Keratinocyte (primary cell): ENCODE data around the gene CPEB4. TPM values are rescaled to one million over a fixed set of nuclear protein-coding genes. Genes with fewer than 3 reads are reported as not detected.

Experiments
- DNase-seq: peaks from one replicate; pipeline ENCODE4 v3.0.0-alpha.2; 2011; ENCODE audit warnings: low read depth, missing footprints, low spot score
- FAIRE-seq: peaks from 2 replicates; lab custom pipeline; 2011; peaks lifted over from hg19 to GRCh38; lab: Jason Lieb, UNC
- H2AFZ ChIP-seq: 2 replicates; pipeline ENCODE4 v1.6.0; 2012; ENCODE audit warnings: low read length, control low read depth, inconsistent platforms; ENCODE audit not compliant: control insufficient read depth
- H3K27ac ChIP-seq: 2 replicates; pipeline ENCODE4 v1.5.1; 2011; ENCODE audit warnings: low read length; ENCODE audit not compliant: control insufficient read depth, insufficient read depth
- H3K27me3 ChIP-seq: 3 replicates; pipeline ENCODE4 v1.6.0; 2011; ENCODE audit warnings: low read length; ENCODE audit not compliant: control insufficient read depth, insufficient read depth; ENCODE audit errors: extremely low read depth
- H3K36me3 ChIP-seq, 2 experiments: 2 replicates in 1 of 2; 3 replicates in 1 of 2; pipeline ENCODE4 v1.5.1; 2011; ENCODE audit warnings: low read length in 2 of 2, mild to moderate bottlenecking in 1 of 2; ENCODE audit not compliant: control insufficient read depth in 2 of 2, insufficient read depth in 2 of 2; ENCODE audit errors: extremely low read depth in 1 of 2
- H3K4me1 ChIP-seq: 3 replicates; pipeline ENCODE4 v1.5.1; 2011; ENCODE audit warnings: low read length; ENCODE audit not compliant: control insufficient read depth, insufficient read depth; ENCODE audit errors: extremely low read depth
- H3K4me2 ChIP-seq: 3 replicates; pipeline ENCODE4 v1.6.0; 2011; ENCODE audit warnings: low read depth, low read length; ENCODE audit not compliant: control insufficient read depth, insufficient read depth; ENCODE audit errors: extremely low read depth
- H3K4me3 ChIP-seq, 3 experiments: fragments of 200-600 bp in 1 of 3; sonication (generic) in 1 of 3; 2 replicates in 2 of 3; 3 replicates in 1 of 3; pipeline ENCODE4 v1.5.1; 2011 to 2016; ENCODE audit warnings: low read length in 3 of 3, mild to moderate bottlenecking in 3 of 3, control low read depth in 2 of 3, inconsistent platforms in 1 of 3, low read depth in 1 of 3, mixed read lengths in 1 of 3, mixed run types in 1 of 3, moderate library complexity in 1 of 3; ENCODE audit not compliant: control insufficient read depth in 2 of 3, insufficient read depth in 2 of 3; ENCODE audit errors: extremely low read depth in 1 of 3
- H3K79me2 ChIP-seq: 2 replicates; pipeline ENCODE4 v1.6.0; 2012; ENCODE audit warnings: low read length; ENCODE audit not compliant: control insufficient read depth, insufficient read depth
- H3K9ac ChIP-seq: 3 replicates; pipeline ENCODE4 v1.6.0; 2011; ENCODE audit warnings: low read length; ENCODE audit not compliant: control insufficient read depth, insufficient read depth; ENCODE audit errors: extremely low read depth
- H3K9me1 ChIP-seq: 3 replicates; pipeline ENCODE4 v1.6.0; 2011; ENCODE audit warnings: low read length; ENCODE audit not compliant: control insufficient read depth, insufficient read depth; ENCODE audit errors: extremely low read depth
- H3K9me3 ChIP-seq: 2 replicates; pipeline ENCODE4 v1.5.1; 2012; ENCODE audit warnings: low read depth, low read length; ENCODE audit not compliant: control insufficient read depth
- H4K20me1 ChIP-seq: 3 replicates; pipeline ENCODE4 v1.6.0; 2011; ENCODE audit warnings: low read length; ENCODE audit not compliant: control insufficient read depth, insufficient read depth; ENCODE audit errors: extremely low read depth
- EZH2 ChIP-seq: IDR thresholded peaks from one replicate; pipeline ENCODE4 v1.6.1; 2012; ENCODE audit warnings: inconsistent platforms, mild to moderate bottlenecking, low read length, moderate library complexity
- dilution Hi-C: fragments of 300-500 bp; cut with MboI; formaldehyde crosslinking; loops from one replicate; pipeline ENCODE4 v1.7.0; 2020; ENCODE audit warnings: low sequenced_read_pairs; ENCODE audit not compliant: extremely low pct_ligation_motif_present
- polyA plus RNA-seq, 5 experiments: library from polyadenylated mRNA; depleted of rRNA in 3 of 5; stranded (reverse) in 3 of 5; stranded (forward) in 1 of 5; unstranded in 1 of 5; fragments of >200 nt; gene quantifications; 1 replicate in 1 of 5; 2 replicates in 3 of 5; 3 replicates in 1 of 5; pipeline versions ENCODE4 v1.2.1 to v1.2.3, GENCODE V29; 2011 to 2012; ENCODE audit warnings: missing spikeins in 2 of 5, low read depth in 1 of 5, low replicate concordance in 1 of 5
- TF ChIP-seq, protein P1 (sequence below), 3 experiments: IDR thresholded peaks in 1 of 3; conservative IDR thresholded peaks in 1 of 3; optimal IDR thresholded peaks in 1 of 3; 2 replicates in 2 of 3; 3 replicates in 1 of 3; pipeline versions ENCODE3 to v1.5.1; 2011; ENCODE audit warnings: low read length in 3 of 3, mild to moderate bottlenecking in 3 of 3, moderate library complexity in 2 of 3, control low read depth in 1 of 3, inconsistent platforms in 1 of 3; ENCODE audit not compliant: insufficient read depth in 2 of 3; ENCODE audit errors: extremely low read depth in 1 of 3

Gene CPEB4
- polyA plus RNA-seq, 1 donor (not counting 4 experiments of a cell fraction or from before 2014, with no cell fraction given) = 13.8 TPM

DNA sequence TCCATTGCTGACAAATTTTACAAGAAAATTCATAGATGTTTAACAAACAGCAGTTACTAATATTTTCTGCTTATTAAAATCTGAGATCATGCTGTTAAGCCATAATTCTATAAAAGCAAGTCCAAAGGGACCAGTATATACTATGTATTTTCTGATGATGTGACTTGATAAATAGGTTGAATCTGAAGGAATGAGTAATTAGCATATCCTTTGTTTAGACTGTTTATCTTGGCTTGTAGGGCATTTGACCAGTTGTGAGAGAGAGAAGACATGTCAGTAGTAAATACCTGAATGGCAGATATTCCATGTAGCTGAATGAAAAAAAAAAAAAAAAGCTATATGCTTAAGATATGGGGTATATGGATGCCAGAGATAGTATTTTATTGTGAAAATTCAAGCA is 14.6 kb downstream of the CPEB4 start:
- Histone ChIP-seq H4K20me1 (no peaks in the 10 kb centered on the region), H3K27me3 (no peaks in the 10 kb centered on the region), H3K9me1 (no peaks in the 10 kb centered on the region), H3K4me1 (no peaks in the 10 kb centered on the region), H3K9me3 (no peaks in the 10 kb centered on the region), H2AFZ (no peak overlapping the region), H3K4me3 (no peak overlapping the region), H3K36me3 (no peaks in the 10 kb centered on the region), H3K79me2 (peaks cover 3% of the 10 kb centered on the region), H3K4me2 (no peak overlapping the region), H3K27ac (no peak overlapping the region), H3K9ac (no peak overlapping the region)
- DNase-seq (no peak), FAIRE-seq (no peak)
- dilution Hi-C loops = no loop called here
- TF ChIP-seq, protein P1, sequence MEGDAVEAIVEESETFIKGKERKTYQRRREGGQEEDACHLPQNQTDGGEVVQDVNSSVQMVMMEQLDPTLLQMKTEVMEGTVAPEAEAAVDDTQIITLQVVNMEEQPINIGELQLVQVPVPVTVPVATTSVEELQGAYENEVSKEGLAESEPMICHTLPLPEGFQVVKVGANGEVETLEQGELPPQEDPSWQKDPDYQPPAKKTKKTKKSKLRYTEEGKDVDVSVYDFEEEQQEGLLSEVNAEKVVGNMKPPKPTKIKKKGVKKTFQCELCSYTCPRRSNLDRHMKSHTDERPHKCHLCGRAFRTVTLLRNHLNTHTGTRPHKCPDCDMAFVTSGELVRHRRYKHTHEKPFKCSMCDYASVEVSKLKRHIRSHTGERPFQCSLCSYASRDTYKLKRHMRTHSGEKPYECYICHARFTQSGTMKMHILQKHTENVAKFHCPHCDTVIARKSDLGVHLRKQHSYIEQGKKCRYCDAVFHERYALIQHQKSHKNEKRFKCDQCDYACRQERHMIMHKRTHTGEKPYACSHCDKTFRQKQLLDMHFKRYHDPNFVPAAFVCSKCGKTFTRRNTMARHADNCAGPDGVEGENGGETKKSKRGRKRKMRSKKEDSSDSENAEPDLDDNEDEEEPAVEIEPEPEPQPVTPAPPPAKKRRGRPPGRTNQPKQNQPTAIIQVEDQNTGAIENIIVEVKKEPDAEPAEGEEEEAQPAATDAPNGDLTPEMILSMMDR (optimal IDR thresholded peaks at IDR 0.05 in 1 of 3, IDR thresholded peaks at IDR 0.05 in 1 of 3, conservative IDR thresholded peaks at IDR 0.05 in 1 of 3; ENCODE audit: extremely low read depth in 1 of 3, insufficient read depth in 2 of 3, low read length in 3 of 3) = no peak
- TF ChIP-seq EZH2 = no peak

DNA sequence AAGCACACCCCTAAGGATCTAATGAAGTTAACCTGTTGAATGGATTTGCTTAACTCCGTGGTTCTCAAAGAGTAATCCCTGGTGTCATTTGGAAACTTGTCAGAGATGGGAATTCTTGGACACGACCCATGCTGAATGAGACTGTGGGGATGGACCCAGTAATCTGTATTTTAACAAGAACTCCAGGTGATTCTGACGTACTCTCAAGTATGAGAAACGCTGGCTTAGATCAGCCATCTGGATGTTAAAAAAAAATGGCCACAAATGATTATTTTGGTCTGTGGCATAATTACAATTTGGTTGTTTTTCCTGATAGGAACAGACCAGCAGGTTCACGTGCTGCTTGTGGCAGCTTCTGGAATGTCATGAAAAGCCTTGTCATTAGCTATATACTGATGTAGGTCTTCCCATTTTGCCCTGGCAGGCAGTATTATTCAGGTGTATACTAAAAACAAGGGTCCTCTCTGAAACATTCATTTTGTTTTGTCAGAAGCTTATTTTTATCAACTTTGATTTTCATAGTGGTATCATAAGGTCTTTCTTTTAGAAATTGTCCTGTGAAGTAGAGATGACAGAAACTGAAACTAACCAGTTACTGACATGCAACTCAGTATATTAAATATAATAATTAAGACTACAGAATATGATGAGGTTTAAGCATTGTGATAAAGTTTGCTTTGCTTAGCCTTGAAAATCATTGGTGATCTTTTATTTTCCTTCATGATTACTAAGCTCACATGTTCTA is 15.4 kb downstream of the CPEB4 start:
- H3K4me3 ChIP-seq = no peak overlapping the region
- no peaks in the 10 kb centered on the region for H3K27me3 ChIP-seq
- TF ChIP-seq EZH2 = no peak
- TF ChIP-seq, protein P1 (optimal IDR thresholded peaks at IDR 0.05 in 1 of 3, IDR thresholded peaks at IDR 0.05 in 1 of 3, conservative IDR thresholded peaks at IDR 0.05 in 1 of 3; ENCODE audit: extremely low read depth in 1 of 3, insufficient read depth in 2 of 3, low read length in 3 of 3) = no peak
- H3K27ac ChIP-seq = no peak overlapping the region
- no peaks in the 10 kb centered on the region for H4K20me1 ChIP-seq
- H3K9me1 ChIP-seq = no peaks in the 10 kb centered on the region
- H3K36me3 ChIP-seq = no peaks in the 10 kb centered on the region
- no peak for DNase-seq
- H2AFZ ChIP-seq = no peak overlapping the region
- no peaks in the 10 kb centered on the region for H3K9me3 ChIP-seq
- no peak overlapping the region for H3K9ac ChIP-seq
- no peak for FAIRE-seq
- dilution Hi-C loops = no loop called here
- H3K4me2 ChIP-seq = no peak overlapping the region
- H3K4me1 ChIP-seq = no peaks in the 10 kb centered on the region
- peaks cover 3% of the 10 kb centered on the region for H3K79me2 ChIP-seq
